ENCODE data around the gene RNF166.

GRCh38 chr16:88740727-88741055 lies 34.5 kb upstream of the RNF166 start:
- TF ChIP-seq FOXM1 (IDR thresholded peaks at IDR 0.05; ENCODE audit: borderline replicate concordance) (no peak), HDGF (IDR thresholded peaks at IDR 0.05; ENCODE audit: borderline replicate concordance) (no peak), BHLHE40 (IDR thresholded peaks at IDR 0.05; ENCODE audit: borderline replicate concordance) (no peak), ELF4 (IDR thresholded peaks at IDR 0.05) (no peak), SP1 (IDR thresholded peaks at IDR 0.05) (no peak), ZNF384 (IDR thresholded peaks at IDR 0.05) (no peak), TARDBP (IDR thresholded peaks at IDR 0.05) (no peak), FOXA1 (IDR thresholded peaks at IDR 0.05) (no peak)
